Vagina (tissue), 2 donors: ENCODE results near the gene PPCS. TPM values are rescaled to one million over a fixed set of nuclear protein-coding genes. Genes with fewer than 3 reads are reported as not detected.
"Not testable (repeated sequence)": the region's sequence is repeated elsewhere in the genome, so short reads cannot be mapped to it uniquely, and the experiment has no call there.

ENCODE experiments used
- DNase-seq, 2 donors: peaks; one replicate each; pipeline ENCODE4 v3.0.0-alpha.2; 2017; ENCODE audit errors: extremely low spot score in 2 of 2
- H3K27ac ChIP-seq: fragments of 200-600 bp; sonication (generic); one replicate; pipeline ENCODE4 v1.5.1; 2019
- H3K27me3 ChIP-seq: fragments of 200-600 bp; sonication (generic); one replicate; pipeline ENCODE4 v1.5.1; 2019
- H3K36me3 ChIP-seq, 2 donors: fragments of 200-600 bp; sonication (generic); one replicate each; pipeline ENCODE4 v1.5.1; 2017 to 2019
- H3K4me1 ChIP-seq: fragments of 200-600 bp; sonication (generic); one replicate; pipeline ENCODE4 v1.5.1; 2019
- H3K4me3 ChIP-seq, 2 donors: fragments of 200-600 bp; sonication (generic); 1 replicate in 1 of 2; 2 replicates in 1 of 2; pipeline ENCODE4 v1.5.1; 2016 to 2019
- H3K9me3 ChIP-seq: fragments of 200-600 bp; sonication (generic); one replicate; pipeline ENCODE4 v1.5.1; 2019
- POLR2A ChIP-seq, 2 donors: fragments of 450-650 bp; IDR thresholded peaks; one replicate each; pipeline ENCODE4 v1.6.1; 2017; ENCODE audit warnings: antibody characterized with exemption in 2 of 2, mild to moderate bottlenecking in 2 of 2, moderate library complexity in 2 of 2
- POLR2AphosphoS5 ChIP-seq, 2 donors: sonication (generic); formaldehyde crosslinking; IDR thresholded peaks; one replicate each; pipeline ENCODE4 v1.9.0; 2017; ENCODE audit warnings: antibody characterized with exemption in 2 of 2, mild to moderate bottlenecking in 2 of 2, low read depth in 1 of 2; ENCODE audit not compliant: insufficient read depth in 1 of 2
- intact Hi-C: fragments of 100-400 bp; cut with DNase I; formaldehyde crosslinking; loops from one replicate; pipeline ENCODE4 v1.15.1; 2023
- total RNA-seq: library from RNA; depleted of rRNA; stranded (reverse); fragments of >200 nt; gene quantifications from one replicate; pipeline ENCODE4 v1.2.3, GENCODE V29; 2016
- TF ChIP-seq, protein P1 (sequence below), 3 experiments: fragments of 450-650 bp in 2 of 3; fragments of 200-600 bp in 1 of 3; sonication (generic) in 1 of 3; IDR thresholded peaks; one replicate each; pipeline ENCODE4 v1.5.1; 2017 to 2019; ENCODE audit warnings: antibody characterized with exemption in 3 of 3, mild to moderate bottlenecking in 2 of 3, moderate library complexity in 2 of 3

The PPCS gene
- total RNA-seq, 1 donor from 2014 or later: 48.9 TPM

DNA sequence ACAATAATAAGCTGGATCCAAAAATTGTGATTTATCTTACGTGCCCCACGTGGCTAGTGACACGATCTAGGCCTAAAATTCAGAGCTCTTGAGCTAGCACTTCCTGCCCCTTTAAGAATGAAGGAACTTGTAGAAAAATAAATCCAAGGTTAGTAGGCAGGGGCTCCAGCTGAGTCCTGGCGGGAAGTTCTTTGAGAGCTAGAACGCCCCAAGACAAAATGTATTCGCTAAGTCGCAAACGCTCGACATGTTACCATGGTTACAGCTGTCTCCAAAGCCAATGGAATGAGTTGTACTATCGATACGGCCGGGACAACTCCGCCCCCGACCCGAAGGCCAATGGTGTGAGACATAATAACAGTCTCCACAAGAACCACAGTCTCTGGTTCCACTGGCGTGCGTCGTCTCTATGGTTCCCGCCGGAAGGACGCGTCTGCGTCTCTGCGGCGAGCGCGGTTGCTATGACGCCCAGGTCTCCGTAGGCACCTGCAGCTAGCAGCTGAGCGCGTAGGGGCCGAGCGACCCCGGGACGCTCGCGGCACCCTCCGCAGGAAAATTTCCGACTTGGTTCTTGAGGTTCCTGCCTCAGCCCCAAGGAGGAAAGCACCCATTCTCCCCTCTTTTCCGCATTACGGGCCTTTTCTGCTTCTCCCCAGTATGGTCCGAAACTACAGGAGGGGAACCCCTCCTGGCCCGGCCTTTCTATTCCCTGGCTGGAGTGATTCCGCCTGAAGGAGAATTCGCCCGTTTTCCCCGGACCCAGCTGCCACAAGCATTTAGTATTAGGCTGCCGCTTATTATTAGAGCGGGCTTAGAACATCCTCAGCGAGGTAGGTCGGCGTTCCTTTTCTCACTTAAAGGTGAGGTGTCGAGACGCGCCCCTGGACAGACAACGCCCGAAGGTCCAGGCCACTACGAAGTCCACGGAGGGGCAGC is 6.8 kb downstream of the PPCS start, which contains the start of gene CCDC30:
CCDC30 (plus strand) TSS at position 459 of the 936 bp plus-strand sequence. CDS start 17,266 bp downstream, outside the sequence.
- no peaks in the 10 kb centered on the region for H3K27me3 ChIP-seq
- H3K27ac ChIP-seq: no peak within 1 kb of the TSS
- peak in 1 of 2 donors; percentile 98 for DNase-seq
- H3K4me1 ChIP-seq: peaks cover 22% of the 10 kb centered on the region
- intact Hi-C loops: no loop called here
- TF ChIP-seq, protein P1, sequence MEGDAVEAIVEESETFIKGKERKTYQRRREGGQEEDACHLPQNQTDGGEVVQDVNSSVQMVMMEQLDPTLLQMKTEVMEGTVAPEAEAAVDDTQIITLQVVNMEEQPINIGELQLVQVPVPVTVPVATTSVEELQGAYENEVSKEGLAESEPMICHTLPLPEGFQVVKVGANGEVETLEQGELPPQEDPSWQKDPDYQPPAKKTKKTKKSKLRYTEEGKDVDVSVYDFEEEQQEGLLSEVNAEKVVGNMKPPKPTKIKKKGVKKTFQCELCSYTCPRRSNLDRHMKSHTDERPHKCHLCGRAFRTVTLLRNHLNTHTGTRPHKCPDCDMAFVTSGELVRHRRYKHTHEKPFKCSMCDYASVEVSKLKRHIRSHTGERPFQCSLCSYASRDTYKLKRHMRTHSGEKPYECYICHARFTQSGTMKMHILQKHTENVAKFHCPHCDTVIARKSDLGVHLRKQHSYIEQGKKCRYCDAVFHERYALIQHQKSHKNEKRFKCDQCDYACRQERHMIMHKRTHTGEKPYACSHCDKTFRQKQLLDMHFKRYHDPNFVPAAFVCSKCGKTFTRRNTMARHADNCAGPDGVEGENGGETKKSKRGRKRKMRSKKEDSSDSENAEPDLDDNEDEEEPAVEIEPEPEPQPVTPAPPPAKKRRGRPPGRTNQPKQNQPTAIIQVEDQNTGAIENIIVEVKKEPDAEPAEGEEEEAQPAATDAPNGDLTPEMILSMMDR (IDR thresholded peaks at IDR 0.05): no peak
- no peak for TF ChIP-seq POLR2A (IDR thresholded peaks at IDR 0.05)
- TF ChIP-seq POLR2AphosphoS5 (IDR thresholded peaks at IDR 0.05; ENCODE audit: insufficient read depth in 1 of 2, low read depth in 1 of 2): peak; percentile 63 to 72
- peak within 1 kb of the TSS; percentile 77 to 81 for H3K4me3 ChIP-seq
- peaks cover 0 to 19% of the 10 kb centered on the region in 2 donors for H3K36me3 ChIP-seq
- H3K9me3 ChIP-seq: no peaks in the 10 kb centered on the region

DNA sequence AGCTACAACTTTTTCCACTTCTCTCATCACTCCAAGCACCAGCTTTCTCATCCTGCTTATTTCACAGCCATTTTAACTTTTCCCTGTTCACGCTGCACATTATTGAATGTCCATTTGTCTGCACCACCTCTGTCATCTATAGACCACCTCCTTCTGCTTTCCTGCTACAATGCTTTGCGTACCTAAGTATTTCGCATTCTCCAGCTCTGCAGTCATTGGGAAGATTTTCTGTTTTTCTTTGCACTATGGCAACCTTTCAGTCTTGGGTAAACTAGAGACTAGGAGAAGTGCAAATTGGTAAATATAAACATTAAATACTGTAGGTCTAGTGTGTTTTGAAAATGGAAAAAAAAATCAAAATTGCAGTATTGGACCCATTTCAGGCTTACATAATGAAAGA is 7.6 kb downstream of the PPCS start:
- no peak for DNase-seq
- peak overlapping the region; percentile 77 to 81 for H3K4me3 ChIP-seq
- TF ChIP-seq, protein P1 (IDR thresholded peaks at IDR 0.05): no peak
- no peak for TF ChIP-seq POLR2A (IDR thresholded peaks at IDR 0.05)
- no peak for TF ChIP-seq POLR2AphosphoS5 (IDR thresholded peaks at IDR 0.05; ENCODE audit: insufficient read depth in 1 of 2, low read depth in 1 of 2)

DNA sequence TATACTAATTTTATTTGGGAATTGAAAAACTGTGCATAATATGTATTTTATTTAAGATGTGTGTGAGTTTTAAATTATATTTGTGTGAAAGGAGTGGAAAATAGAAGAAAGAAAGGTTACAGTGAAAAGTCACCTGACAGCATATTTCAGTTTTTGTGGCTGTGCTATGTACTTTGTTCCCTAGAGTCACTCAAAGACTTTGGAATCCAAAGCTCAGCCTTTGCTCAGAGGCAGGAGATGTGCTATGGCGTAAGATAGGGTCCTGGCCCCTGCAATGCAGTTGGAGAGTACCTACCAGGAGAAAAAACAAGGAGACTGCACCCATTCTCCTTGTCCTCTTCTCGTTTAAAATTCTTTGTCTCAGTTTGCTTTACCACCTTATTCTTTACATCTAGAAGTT is 9.7 kb downstream of the PPCS start:
- no peaks in the 10 kb centered on the region for H3K27me3 ChIP-seq
- peaks cover 19% of the 10 kb centered on the region for H3K4me1 ChIP-seq
- H3K4me3 ChIP-seq: no peak overlapping the region
- no peaks in the 10 kb centered on the region for H3K9me3 ChIP-seq
- TF ChIP-seq, protein P1 (IDR thresholded peaks at IDR 0.05): no peak
- TF ChIP-seq POLR2A (IDR thresholded peaks at IDR 0.05) (no peak), POLR2AphosphoS5 (IDR thresholded peaks at IDR 0.05; ENCODE audit: insufficient read depth in 1 of 2, low read depth in 1 of 2) (no peak)
- DNase-seq: no peak
- H3K27ac ChIP-seq: no peak overlapping the region
- intact Hi-C loops: no loop called here
- H3K36me3 ChIP-seq: no peaks in the 10 kb centered on the region

More for the DNA sequence above, 7.6 kb downstream of the PPCS start:
- Histone ChIP-seq H3K36me3 (peaks cover 0 to 10% of the 10 kb centered on the region in 2 donors), H3K27me3 (no peaks in the 10 kb centered on the region), H3K9me3 (no peaks in the 10 kb centered on the region), H3K4me1 (peaks cover 19% of the 10 kb centered on the region), H3K27ac (no peak overlapping the region)
- intact Hi-C loops: no loop called here

DNA sequence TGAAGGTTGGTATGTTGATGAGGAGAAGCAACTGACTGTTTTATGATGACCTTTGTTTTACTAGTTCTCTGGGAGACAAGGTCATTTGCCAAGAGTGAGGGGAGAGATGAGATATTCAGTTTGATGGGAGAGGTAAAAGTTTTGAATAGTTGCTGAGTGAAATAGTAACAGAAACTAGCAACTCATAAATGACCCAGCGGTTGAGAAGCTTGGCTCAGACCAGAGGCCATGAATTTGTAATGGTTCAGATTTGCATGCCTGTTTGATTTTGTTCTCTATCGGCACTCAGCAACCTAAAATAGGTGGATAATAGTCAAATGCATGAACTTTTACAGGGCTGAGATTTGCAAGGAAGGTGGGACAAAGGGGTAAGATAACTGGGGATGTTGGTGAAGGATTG is 13.4 kb downstream of the PPCS start:
- Histone ChIP-seq H3K36me3 (no peaks in the 10 kb centered on the region), H3K27ac (no peak overlapping the region), H3K4me1 (no peaks in the 10 kb centered on the region), H3K4me3 (no peak overlapping the region), H3K27me3 (no peaks in the 10 kb centered on the region), H3K9me3 (no peaks in the 10 kb centered on the region)
- DNase-seq: no peak
- intact Hi-C loops: no loop called here
- no peak for TF ChIP-seq POLR2A (IDR thresholded peaks at IDR 0.05)
- no peak for TF ChIP-seq POLR2AphosphoS5 (IDR thresholded peaks at IDR 0.05; ENCODE audit: insufficient read depth in 1 of 2, low read depth in 1 of 2)
- TF ChIP-seq, protein P1 (IDR thresholded peaks at IDR 0.05): no peak

DNA sequence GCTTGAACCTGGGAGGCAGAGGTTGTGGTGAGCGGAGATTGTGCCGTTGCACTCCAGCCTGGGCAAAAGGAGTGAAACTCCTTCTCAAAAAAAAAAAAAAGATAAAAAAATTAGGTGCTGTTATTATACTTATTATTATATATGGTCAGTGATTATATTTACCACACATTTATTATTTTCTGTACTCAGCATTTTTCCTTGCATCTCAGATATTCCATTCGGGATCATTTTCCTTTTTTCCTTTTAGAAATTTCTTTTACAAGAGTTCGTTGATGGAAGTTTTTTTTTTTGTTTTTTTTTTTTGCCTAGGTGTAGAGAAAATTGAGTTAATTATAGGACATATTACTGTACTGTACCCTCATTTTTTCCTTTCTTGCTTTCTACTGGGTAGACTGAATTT is 20.3 kb downstream of the PPCS start:
- DNase-seq: no peak
- H3K27me3 ChIP-seq: no peaks in the 10 kb centered on the region
- intact Hi-C loops: no loop called here
- H3K9me3 ChIP-seq: no peaks in the 10 kb centered on the region
- H3K36me3 ChIP-seq: peaks cover 0 to 8% of the 10 kb centered on the region in 2 donors
- H3K4me3 ChIP-seq: no peak overlapping the region
- no peaks in the 10 kb centered on the region for H3K4me1 ChIP-seq
- H3K27ac ChIP-seq: no peak overlapping the region
- TF ChIP-seq POLR2AphosphoS5 (IDR thresholded peaks at IDR 0.05; ENCODE audit: insufficient read depth in 1 of 2, low read depth in 1 of 2) (no peak), POLR2A (IDR thresholded peaks at IDR 0.05) (no peak)
- TF ChIP-seq, protein P1 (IDR thresholded peaks at IDR 0.05): no peak

DNA sequence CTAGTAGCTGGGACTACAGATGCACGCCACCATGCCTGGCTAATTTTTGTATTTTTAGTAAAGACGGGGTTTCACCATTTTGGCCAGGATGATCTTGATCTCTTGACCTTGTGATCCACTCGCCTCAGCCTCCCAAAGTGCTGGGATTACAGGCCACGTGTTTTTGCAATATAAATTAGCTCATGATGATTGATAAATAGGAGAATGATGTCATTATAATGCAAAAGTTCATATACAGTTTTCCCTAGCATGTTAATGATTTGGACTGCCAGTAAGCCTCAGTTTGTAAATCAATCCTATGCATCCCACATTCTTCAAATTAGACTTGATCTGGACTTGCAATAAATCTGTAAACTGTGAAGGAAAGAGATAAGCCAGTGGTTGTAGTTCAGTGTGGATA is 21.0 kb downstream of the PPCS start:
- H3K27ac ChIP-seq, H3K9me3 ChIP-seq, H3K4me1 ChIP-seq, H3K36me3 ChIP-seq, H3K4me3 ChIP-seq, intact Hi-C loops, DNase-seq, H3K27me3 ChIP-seq: not testable (repeated sequence)
